AG04450 (cell line): Measurements from ENCODE around the gene ANTKMT. TPM values are rescaled to one million over a fixed set of nuclear protein-coding genes. Genes with fewer than 3 reads are reported as not detected.

Experiments used
- CTCF ChIA-PET: fragments of 300-600, 350-600 bp; formaldehyde crosslinking; extraction: SDS; loops from one replicate; lab custom pipeline; 2022; ENCODE audit warnings: antibody characterized with exemption, inconsistent platforms; lab: Charles Lee
- POLR2A ChIA-PET: fragments of 350-600 bp; formaldehyde crosslinking; extraction: SDS; loops from one replicate; lab custom pipeline; 2021; ENCODE audit warnings: antibody characterized with exemption, inconsistent platforms; lab: Yijun Ruan, JAX
- DNase-seq: peaks from one replicate; pipeline ENCODE4 v3.0.0-alpha.2; 2011; ENCODE audit warnings: low read depth, low spot score
- H3K27ac ChIP-seq: one replicate; pipeline ENCODE4 v1.5.1; 2012; ENCODE audit warnings: low read depth, low read length, control low read depth
- H3K27me3 ChIP-seq: one replicate; pipeline ENCODE4 v1.6.0; 2012; ENCODE audit warnings: low read length; ENCODE audit not compliant: control insufficient read depth, insufficient read depth
- H3K4me3 ChIP-seq: 2 replicates; pipeline ENCODE4 v1.5.1; 2011; ENCODE audit warnings: mild to moderate bottlenecking, low read depth, low read length, control low read depth
- H3K9me3 ChIP-seq: 2 replicates; pipeline ENCODE4 v1.5.1; 2012; ENCODE audit warnings: low read length; ENCODE audit not compliant: control insufficient read depth, insufficient read depth
- CTCF ChIP-seq: IDR thresholded peaks from 2 replicates; pipeline ENCODE4 v1.5.1; 2011; ENCODE audit warnings: low read depth, low read length, control low read depth, inconsistent platforms
- polyA minus RNA-seq: library from RNA; depleted of rRNA, polyadenylated mRNA; stranded (reverse); fragments of >200 nt; gene quantifications from 2 replicates; pipeline ENCODE4 v1.2.3, GENCODE V29; 2011; rRNA and poly(A)+ RNA removed
- polyA plus RNA-seq: library from polyadenylated mRNA; depleted of rRNA; stranded (reverse); fragments of >200 nt; gene quantifications from 2 replicates; pipeline ENCODE4 v1.2.3, GENCODE V29; 2011; rRNA removed

Gene ANTKMT
- polyA plus RNA-seq (5.3 and 6.7 TPM in 2 replicates), polyA minus RNA-seq (1.1 and 1.8 TPM in 2 replicates)

DNA sequence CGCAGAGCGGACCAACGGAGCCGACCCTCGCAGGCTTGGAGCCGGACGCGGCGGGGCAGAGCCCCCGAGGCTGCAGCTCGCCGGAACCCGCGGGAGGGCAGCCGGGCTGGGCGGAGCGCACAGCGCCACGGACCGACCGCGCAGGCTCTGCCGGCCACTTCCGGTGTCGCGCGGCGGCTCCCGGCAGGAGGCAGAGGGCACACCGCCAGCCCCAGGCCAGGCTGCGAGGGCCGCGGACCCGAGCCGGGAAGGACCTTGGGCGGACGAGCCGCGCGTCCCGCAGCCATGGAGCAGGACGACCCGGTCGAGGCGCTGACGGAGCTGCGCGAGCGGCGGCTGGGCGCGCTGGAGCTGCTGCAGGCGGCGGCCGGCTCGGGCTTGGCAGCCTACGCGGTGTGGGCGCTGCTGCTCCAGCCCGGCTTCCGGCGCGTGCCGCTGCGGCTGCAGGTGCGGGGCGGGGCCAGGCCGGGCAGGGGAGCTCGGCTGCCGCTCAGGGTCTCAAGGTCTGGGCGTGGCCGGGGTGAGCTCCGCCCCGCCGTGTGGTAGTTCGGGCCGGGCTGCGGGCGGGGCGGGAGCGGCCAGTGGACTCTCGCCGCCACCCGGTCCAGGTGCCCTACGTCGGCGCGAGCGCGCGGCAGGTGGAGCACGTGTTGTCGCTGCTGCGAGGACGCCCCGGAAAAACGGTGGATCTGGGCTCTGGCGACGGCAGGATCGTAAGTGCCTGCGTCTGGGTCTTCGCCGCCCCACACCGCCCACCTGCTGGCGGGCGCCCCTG is at the start of gene ANTKMT:
TSS of gene ANTKMT (plus strand) at position 157 of the 775 bp plus-strand sequence. CDS start at position 286, 129 bp downstream.
- no peaks in the 10 kb centered on the region; the same call in 1 of the 2 replicates for H3K9me3 ChIP-seq
- H3K4me3 ChIP-seq: peak within 1 kb of the TSS; percentile 74
- no peak for DNase-seq
- ChIA-PET CTCF (no interaction called here), POLR2A (interaction anchor here (0.6 to 1.6 kb wide), 5 partner anchors 9 to 139 kb away, joined by 3 to 7 read pairs (median 5); partner anchors contain the start of genes CHTF18 and RPUSD1)
- no peak for TF ChIP-seq CTCF
- H3K27me3 ChIP-seq: no peaks in the 10 kb centered on the region
- H3K27ac ChIP-seq: peak within 1 kb of the TSS; percentile 89

- no peak for DNase-seq
- H3K9me3 ChIP-seq: no peaks in the 10 kb centered on the region; the same call in 1 of the 2 replicates
- H3K27ac ChIP-seq: no peak overlapping the region
- TF ChIP-seq CTCF: no peak
- H3K27me3 ChIP-seq: no peaks in the 10 kb centered on the region
- H3K4me3 ChIP-seq: no peak overlapping the region
- CTCF ChIA-PET: no interaction called here
- POLR2A ChIA-PET: no interaction called here
Observed at GRCh38 chr16:671353-672131, 49.4 kb upstream of the ANTKMT start.

- no peaks in the 10 kb centered on the region; the same call in 1 of the 2 replicates for H3K9me3 ChIP-seq
- no peak overlapping the region for H3K27ac ChIP-seq
- ChIA-PET POLR2A (no interaction called here), CTCF (no interaction called here)
- H3K4me3 ChIP-seq: no peak overlapping the region
- no peak for TF ChIP-seq CTCF
- DNase-seq: no peak
- H3K27me3 ChIP-seq: no peaks in the 10 kb centered on the region
Observed at GRCh38 chr16:672371-672770, 48.6 kb upstream of the ANTKMT start.

DNA sequence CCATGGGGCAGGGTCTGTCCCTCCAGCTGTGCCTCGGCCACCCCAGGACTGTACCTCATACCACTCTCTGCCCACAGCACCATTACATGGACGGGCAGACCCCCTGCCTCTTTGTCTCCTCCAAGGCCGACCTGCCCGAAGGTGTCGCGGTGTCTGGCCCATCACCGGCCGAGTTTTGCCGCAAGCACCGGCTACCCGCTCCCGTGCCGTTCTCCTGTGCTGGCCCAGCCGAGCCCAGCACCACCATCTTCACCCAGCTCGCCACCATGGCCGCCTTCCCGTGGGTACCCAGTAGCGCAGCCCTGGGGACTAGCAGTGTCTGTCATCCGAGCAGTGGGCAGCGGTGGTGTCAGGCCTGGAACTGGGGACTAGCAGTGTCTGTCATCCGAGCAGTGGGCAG is 48.1 kb upstream of the ANTKMT start:
- H3K27ac ChIP-seq: no peak overlapping the region
- no peak for TF ChIP-seq CTCF
- POLR2A ChIA-PET: no interaction called here
- no peaks in the 10 kb centered on the region for H3K27me3 ChIP-seq
- CTCF ChIA-PET: no interaction called here
- no peak overlapping the region for H3K4me3 ChIP-seq
- DNase-seq: no peak
- no peaks in the 10 kb centered on the region; the same call in 1 of the 2 replicates for H3K9me3 ChIP-seq
